Measurements from ENCODE around the gene HES7. TPM values are rescaled to one million over a fixed set of nuclear protein-coding genes. Genes with fewer than 3 reads are reported as not detected.

The HES7 gene
- total RNA-seq, 1 donor from 2014 or later, result 0.46 TPM

DNA sequence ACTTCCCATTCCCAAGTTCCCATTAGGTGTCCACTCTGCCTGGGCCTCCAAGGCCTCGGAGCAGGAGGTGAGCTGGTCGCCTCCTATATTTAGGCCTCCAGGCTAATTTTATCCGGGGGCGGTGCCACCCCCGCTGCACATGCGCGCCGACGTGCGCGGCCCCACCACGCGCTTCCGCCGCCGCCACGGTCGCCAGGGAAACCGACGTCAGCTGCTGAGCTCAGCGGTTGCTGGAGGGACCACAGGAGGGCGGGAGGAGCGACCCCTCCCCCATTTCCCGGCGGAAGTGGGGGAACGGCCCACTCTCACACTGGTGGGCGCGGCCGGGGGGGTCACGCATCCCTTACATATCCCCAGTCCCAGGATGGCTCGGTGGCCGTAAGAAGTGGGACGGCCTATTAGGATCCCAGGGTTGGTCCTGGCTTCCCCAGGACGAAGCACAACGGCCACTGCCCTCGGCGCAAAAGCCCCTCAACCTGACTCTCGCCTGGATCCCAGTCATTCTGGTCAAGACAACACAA is 27.3 kb upstream of the HES7 start:
- Mint-ChIP-seq H3K27ac (no peak overlapping the region), H3K4me1 (ENCODE audit: unreplicated experiment) (peaks cover 21% of the 10 kb centered on the region), H3K9me3 (no peaks in the 10 kb centered on the region), H3K27me3 (peaks cover 4% of the 10 kb centered on the region), H3K36me3 (no peaks in the 10 kb centered on the region), H3K4me3 (peak overlapping the region; percentile 97)
- TF ChIP-seq, protein P1, sequence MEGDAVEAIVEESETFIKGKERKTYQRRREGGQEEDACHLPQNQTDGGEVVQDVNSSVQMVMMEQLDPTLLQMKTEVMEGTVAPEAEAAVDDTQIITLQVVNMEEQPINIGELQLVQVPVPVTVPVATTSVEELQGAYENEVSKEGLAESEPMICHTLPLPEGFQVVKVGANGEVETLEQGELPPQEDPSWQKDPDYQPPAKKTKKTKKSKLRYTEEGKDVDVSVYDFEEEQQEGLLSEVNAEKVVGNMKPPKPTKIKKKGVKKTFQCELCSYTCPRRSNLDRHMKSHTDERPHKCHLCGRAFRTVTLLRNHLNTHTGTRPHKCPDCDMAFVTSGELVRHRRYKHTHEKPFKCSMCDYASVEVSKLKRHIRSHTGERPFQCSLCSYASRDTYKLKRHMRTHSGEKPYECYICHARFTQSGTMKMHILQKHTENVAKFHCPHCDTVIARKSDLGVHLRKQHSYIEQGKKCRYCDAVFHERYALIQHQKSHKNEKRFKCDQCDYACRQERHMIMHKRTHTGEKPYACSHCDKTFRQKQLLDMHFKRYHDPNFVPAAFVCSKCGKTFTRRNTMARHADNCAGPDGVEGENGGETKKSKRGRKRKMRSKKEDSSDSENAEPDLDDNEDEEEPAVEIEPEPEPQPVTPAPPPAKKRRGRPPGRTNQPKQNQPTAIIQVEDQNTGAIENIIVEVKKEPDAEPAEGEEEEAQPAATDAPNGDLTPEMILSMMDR (conservative IDR thresholded peaks at IDR 0.05), result no peak
- no peak for DNase-seq (ENCODE audit: extremely low spot score, unreplicated experiment)

DNA sequence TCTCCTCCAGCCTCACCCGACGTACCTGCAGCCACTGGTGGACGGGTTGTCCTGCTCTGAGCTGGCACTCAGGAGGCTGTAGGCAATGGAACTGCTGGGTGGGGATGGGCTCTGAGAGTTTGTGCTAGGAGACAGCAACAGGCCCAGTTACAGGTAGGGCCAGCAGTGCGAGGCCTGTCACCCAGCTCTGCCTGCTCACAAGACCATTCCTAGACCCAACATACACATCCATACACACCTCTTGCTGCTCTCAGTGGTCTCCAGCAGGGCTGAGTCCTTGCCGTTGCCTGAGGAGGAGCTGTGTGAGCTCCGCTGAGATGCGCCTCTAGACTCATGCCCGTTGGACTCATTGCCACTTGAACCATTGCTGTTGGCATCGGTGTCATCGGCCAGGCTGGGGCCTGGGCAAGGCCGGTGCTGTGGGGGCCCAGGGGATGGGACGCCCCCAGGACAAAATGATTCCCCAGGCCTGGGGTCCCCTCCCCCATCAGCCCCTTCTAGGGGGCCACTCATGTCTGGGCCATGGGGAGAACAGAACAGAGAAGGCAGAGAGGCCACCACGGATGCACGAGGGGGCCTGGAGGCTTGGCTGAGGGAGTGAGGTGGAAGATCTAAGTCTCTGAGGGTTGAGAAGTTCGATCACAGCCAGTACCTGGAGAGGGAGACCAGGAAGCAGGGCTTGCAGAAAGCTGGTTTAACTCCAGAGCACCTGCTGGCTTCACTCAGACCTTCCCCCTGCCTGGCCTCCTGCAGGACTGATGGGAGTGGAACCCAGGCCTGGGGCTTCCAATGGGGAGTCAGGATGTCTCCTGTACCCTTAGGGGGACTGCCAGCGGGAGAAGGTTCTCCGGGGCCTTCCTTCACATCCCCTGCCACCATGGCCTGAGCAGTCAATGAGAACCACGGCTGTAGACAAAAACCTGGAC is 26.6 kb upstream of the HES7 start:
- peak overlapping the region; percentile 97 for H3K4me3 Mint-ChIP-seq
- no peak overlapping the region for H3K27ac Mint-ChIP-seq
- no peak for DNase-seq (ENCODE audit: extremely low spot score, unreplicated experiment)
- H3K36me3 Mint-ChIP-seq, result no peaks in the 10 kb centered on the region
- peaks cover 21% of the 10 kb centered on the region for H3K4me1 Mint-ChIP-seq (ENCODE audit: unreplicated experiment)
- TF ChIP-seq, protein P1 (conservative IDR thresholded peaks at IDR 0.05), result no peak
- peaks cover 4% of the 10 kb centered on the region for H3K27me3 Mint-ChIP-seq
- H3K9me3 Mint-ChIP-seq, result no peaks in the 10 kb centered on the region

DNA sequence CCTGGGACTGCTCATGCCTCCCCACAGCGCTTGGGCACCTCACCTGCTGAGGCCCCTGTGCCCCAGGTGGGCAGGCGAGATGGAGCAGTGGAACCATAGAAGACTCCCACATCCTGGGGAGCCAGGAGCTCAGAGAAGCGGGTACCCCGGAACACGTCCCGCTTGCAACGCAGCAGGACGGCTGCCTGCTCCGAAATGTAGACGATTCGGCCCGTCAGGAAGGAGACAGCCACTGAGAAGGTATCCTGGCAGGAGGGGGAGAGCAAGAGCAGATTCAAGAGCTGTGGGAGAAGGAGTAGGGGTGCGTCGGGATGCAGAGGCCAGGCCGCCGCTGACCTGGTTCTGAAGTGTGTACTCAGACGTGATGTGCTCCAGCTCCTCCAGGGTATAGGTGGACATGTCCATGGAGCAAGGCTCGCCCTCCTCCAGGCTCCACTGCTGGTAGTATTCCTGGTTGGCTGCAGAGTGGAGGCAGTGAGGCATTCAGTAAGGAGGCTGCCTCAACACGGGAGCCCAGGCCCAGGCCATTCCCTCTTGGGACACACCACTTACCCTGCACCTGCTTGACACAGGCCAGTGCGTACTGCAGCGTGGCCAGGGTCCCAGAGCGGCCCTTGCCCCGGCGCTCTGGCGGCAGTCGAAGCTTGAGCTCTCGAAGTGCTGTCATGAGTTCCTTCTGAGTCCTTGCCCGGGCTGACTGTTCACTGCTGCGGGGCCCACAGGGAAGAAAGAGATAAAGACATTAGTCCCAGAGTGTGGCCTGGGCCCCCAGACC is 25.7 kb upstream of the HES7 start:
- DNase-seq (ENCODE audit: extremely low spot score, unreplicated experiment), result no peak
- Mint-ChIP-seq H3K4me3 (no peak overlapping the region), H3K4me1 (ENCODE audit: unreplicated experiment) (peaks cover 21% of the 10 kb centered on the region)

DNA sequence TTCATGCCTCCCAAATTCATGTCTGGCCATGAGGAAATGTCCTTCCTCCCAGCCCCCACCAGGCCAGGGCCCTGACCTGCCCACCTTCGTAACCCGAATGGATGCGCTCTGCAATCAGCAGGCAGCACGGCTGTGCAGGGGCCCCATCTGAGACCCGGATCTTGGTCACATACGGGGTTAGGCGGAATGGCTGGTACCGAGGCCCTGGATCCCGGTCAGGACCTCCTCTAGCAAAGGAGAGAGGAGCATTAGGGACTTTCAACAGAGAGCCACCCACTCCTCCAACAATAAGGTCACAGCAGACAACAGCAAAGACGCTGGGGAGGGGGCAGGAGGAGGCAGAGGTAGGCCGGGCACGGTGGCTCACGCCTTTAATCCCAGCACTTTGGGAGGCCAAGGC is 24.7 kb upstream of the HES7 start:
- TF ChIP-seq, protein P1 (conservative IDR thresholded peaks at IDR 0.05), result no peak
- Mint-ChIP-seq H3K4me3 (no peak overlapping the region), H3K9me3 (no peaks in the 10 kb centered on the region), H3K27ac (no peak overlapping the region), H3K36me3 (no peaks in the 10 kb centered on the region), H3K27me3 (peaks cover 4% of the 10 kb centered on the region), H3K4me1 (ENCODE audit: unreplicated experiment) (peaks cover 14% of the 10 kb centered on the region)
- DNase-seq (ENCODE audit: extremely low spot score, unreplicated experiment), result no peak

More for the DNA sequence above, 25.7 kb upstream of the HES7 start:
- TF ChIP-seq, protein P1 (conservative IDR thresholded peaks at IDR 0.05), result no peak
- no peaks in the 10 kb centered on the region for H3K36me3 Mint-ChIP-seq
- H3K27ac Mint-ChIP-seq, result peak overlapping the region; percentile 31
- H3K27me3 Mint-ChIP-seq, result peaks cover 4% of the 10 kb centered on the region
- H3K9me3 Mint-ChIP-seq, result no peaks in the 10 kb centered on the region

DNA sequence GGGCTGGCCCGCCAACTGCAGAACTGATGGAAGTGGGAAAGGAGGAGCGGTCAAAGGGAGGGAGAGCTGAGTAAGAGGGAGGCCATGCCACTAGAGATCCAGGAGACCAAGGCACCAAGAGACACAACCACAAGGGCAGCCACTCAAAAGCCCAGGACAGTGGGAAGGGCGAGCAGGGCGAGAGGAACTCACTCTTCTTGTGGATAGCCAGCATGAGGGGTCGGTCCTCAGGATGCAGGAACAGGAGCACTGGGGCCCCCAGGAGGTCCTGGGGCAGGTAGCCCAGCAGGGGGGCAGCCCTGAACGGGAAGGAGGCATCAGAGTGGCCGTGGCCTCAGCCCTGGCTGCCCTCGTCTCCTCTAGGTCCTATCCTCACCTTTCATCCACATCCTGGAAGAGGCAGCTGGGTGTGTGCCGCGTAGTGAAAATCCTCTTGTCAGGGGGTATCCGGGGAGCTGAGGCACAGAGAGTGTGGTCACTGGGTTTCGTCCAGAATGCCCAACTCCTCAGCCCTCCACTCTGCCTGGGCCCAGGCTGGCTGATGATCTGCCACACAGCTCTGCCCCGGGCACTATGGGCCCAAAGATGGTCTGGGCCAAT is 24.0 kb upstream of the HES7 start:
- Mint-ChIP-seq H3K36me3 (no peaks in the 10 kb centered on the region), H3K27ac (no peak overlapping the region), H3K27me3 (peaks cover 4% of the 10 kb centered on the region), H3K9me3 (no peaks in the 10 kb centered on the region), H3K4me1 (ENCODE audit: unreplicated experiment) (peaks cover 7% of the 10 kb centered on the region), H3K4me3 (no peak overlapping the region)
- TF ChIP-seq, protein P1 (conservative IDR thresholded peaks at IDR 0.05), result no peak
- no peak for DNase-seq (ENCODE audit: extremely low spot score, unreplicated experiment)

Measured in type B pancreatic cell (in vitro differentiated cells).